ENCODE data around the gene ANKDD1B. TPM values are rescaled to one million over a fixed set of nuclear protein-coding genes. Genes with fewer than 3 reads are reported as not detected.
A peak's percentile ranks its signal among the peaks of the same experiment; 100 is the strongest.

ANKDD1B gene
- polyA plus RNA-seq, 2 of the 4 experiments (the other 2 are of a cell fraction): 0.09 to 0.14 TPM

GRCh38 chr5:75637949-75638348, 26.7 kb downstream of the ANKDD1B start:
- POLR2A ChIA-PET: no interaction called here
- DNase-seq (ENCODE audit: low read depth in 1 of 2, low spot score in 1 of 2): no peak

GRCh38 chr5:75639535-75640311, 28.5 kb downstream of the ANKDD1B start:
- Histone ChIP-seq H3K9me3 (no peaks in the 10 kb centered on the region), H3K4me2 (no peak overlapping the region), H3K4me1 (no peaks in the 10 kb centered on the region), H3K27ac (no peak overlapping the region), H3K4me3 (no peak overlapping the region)
- ATAC-seq: no peak
- POLR2A ChIA-PET: no interaction called here
- CTCF ChIA-PET: no interaction called here
- no peak for FAIRE-seq
- DNase-seq (ENCODE audit: low read depth in 1 of 2, low spot score in 1 of 2): no peak
- WGBS (ENCODE audit: missing lambda C conversion rate): 10% methylated on average over 3 of the region's 3 CpGs
- TF ChIP-seq ZC3H11A (IDR thresholded peaks at IDR 0.05) (no peak), RAD21 (conservative IDR thresholded peaks at IDR 0.05 in 1 of 2, IDR thresholded peaks at IDR 0.05 in 1 of 2) (no peak), NFE2L2 (conservative IDR thresholded peaks at IDR 0.05; ENCODE audit: low read length) (no peak)

More at GRCh38 chr5:75637949-75638348, 26.7 kb downstream of the ANKDD1B start:
- Histone ChIP-seq H3K27ac (no peak overlapping the region), H3K4me3 (no peak overlapping the region), H3K9me3 (no peaks in the 10 kb centered on the region), H3K4me1 (no peaks in the 10 kb centered on the region), H3K4me2 (no peak overlapping the region)
- FAIRE-seq (no peak), ATAC-seq (no peak)
- CTCF ChIA-PET: interaction anchor here (1.0 to 1.2 kb wide), 2 partner anchors 17 to 26 kb away, joined by 3 to 4 read pairs; no protein-coding TSS in a partner anchor
- 23% methylated on average over 1 of the region's 1 CpG for WGBS (ENCODE audit: missing lambda C conversion rate)
- TF ChIP-seq CBX8 (IDR thresholded peaks at IDR 0.05) (no peak), KDM5A (IDR thresholded peaks at IDR 0.05) (no peak), ZC3H11A (IDR thresholded peaks at IDR 0.05) (no peak)
- TF ChIP-seq, protein P1, sequence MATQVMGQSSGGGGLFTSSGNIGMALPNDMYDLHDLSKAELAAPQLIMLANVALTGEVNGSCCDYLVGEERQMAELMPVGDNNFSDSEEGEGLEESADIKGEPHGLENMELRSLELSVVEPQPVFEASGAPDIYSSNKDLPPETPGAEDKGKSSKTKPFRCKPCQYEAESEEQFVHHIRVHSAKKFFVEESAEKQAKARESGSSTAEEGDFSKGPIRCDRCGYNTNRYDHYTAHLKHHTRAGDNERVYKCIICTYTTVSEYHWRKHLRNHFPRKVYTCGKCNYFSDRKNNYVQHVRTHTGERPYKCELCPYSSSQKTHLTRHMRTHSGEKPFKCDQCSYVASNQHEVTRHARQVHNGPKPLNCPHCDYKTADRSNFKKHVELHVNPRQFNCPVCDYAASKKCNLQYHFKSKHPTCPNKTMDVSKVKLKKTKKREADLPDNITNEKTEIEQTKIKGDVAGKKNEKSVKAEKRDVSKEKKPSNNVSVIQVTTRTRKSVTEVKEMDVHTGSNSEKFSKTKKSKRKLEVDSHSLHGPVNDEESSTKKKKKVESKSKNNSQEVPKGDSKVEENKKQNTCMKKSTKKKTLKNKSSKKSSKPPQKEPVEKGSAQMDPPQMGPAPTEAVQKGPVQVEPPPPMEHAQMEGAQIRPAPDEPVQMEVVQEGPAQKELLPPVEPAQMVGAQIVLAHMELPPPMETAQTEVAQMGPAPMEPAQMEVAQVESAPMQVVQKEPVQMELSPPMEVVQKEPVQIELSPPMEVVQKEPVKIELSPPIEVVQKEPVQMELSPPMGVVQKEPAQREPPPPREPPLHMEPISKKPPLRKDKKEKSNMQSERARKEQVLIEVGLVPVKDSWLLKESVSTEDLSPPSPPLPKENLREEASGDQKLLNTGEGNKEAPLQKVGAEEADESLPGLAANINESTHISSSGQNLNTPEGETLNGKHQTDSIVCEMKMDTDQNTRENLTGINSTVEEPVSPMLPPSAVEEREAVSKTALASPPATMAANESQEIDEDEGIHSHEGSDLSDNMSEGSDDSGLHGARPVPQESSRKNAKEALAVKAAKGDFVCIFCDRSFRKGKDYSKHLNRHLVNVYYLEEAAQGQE (IDR thresholded peaks at IDR 0.05): no peak

DNA sequence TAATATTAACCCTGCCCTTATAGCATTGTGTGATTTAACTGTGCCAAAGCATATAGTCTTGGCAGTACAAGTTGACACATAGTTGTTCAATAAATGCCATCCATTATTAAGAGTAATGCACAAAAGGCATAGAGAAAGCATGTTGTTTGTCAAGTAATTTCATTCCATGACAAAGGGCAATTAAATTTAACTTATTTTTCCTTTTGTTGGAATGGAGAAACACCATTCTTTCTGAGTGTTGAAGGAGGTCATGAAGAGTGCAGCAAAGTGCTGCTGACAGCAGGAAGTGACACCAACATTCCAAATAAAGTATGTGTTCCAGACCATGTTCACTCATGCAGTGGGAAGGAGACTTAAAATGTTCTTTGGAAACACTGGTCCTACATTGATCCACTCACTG, 29.1 kb downstream of the ANKDD1B start:
- FAIRE-seq: no peak
- TF ChIP-seq RCOR1 (IDR thresholded peaks at IDR 0.05; ENCODE audit: low read depth, low read length): no peak
- TF ChIP-seq POLR2AphosphoS2 (conservative IDR thresholded peaks at IDR 0.05; ENCODE audit: low read length): no peak
- no peak for TF ChIP-seq FOSL2 (IDR thresholded peaks at IDR 0.05)
- TF ChIP-seq FOSL2 (CRISPR knock-in tag; IDR thresholded peaks at IDR 0.05): no peak
- no peak for TF ChIP-seq RNF2 (IDR thresholded peaks at IDR 0.05; ENCODE audit: borderline replicate concordance, low read depth)
- TF ChIP-seq TFCP2L1 (CRISPR knock-in tag; IDR thresholded peaks at IDR 0.05): no peak
- DNase-seq (ENCODE audit: low read depth in 1 of 2, low spot score in 1 of 2): no peak
- Histone ChIP-seq H3K9me3 (no peaks in the 10 kb centered on the region), H3K4me3 (no peak overlapping the region), H3K4me2 (no peak overlapping the region), H3K27ac (no peak overlapping the region), H3K4me1 (no peaks in the 10 kb centered on the region)
- POLR2A ChIA-PET: no interaction called here
- ATAC-seq: peak in 1 of 2 experiments; percentile 62; a peak in 3 of 6 replicates
- CTCF ChIA-PET: no interaction called here

GRCh38 chr5:75640826-75641225, 29.6 kb downstream of the ANKDD1B start:
- DNase-seq (ENCODE audit: low read depth in 1 of 2, low spot score in 1 of 2): no peak
- FAIRE-seq: no peak
- POLR2A ChIA-PET: no interaction called here
- 84% methylated on average over 2 of the region's 2 CpGs for WGBS (ENCODE audit: missing lambda C conversion rate)
- CTCF ChIA-PET: no interaction called here
- Histone ChIP-seq H3K4me1 (no peaks in the 10 kb centered on the region), H3K4me2 (no peak overlapping the region), H3K27ac (no peak overlapping the region), H3K9me3 (no peaks in the 10 kb centered on the region), H3K4me3 (no peak overlapping the region)
- ATAC-seq: no peak
- TF ChIP-seq CBX2 (IDR thresholded peaks at IDR 0.05; ENCODE audit: borderline replicate concordance, low read depth) (no peak), CHD4 (IDR thresholded peaks at IDR 0.05; ENCODE audit: borderline replicate concordance) (no peak), RNF2 (IDR thresholded peaks at IDR 0.05; ENCODE audit: borderline replicate concordance, low read depth) (no peak), MYC (IDR thresholded peaks at IDR 0.05; ENCODE audit: borderline replicate concordance, low read length) (no peak), EHMT2 (IDR thresholded peaks at IDR 0.05; ENCODE audit: low read depth) (no peak), TP53 (CRISPR knock-in tag; IDR thresholded peaks at IDR 0.05) (no peak), MAFK (IDR thresholded peaks at IDR 0.05; ENCODE audit: partially characterized antibody) (no peak), ELK1 (IDR thresholded peaks at IDR 0.05; ENCODE audit: low read depth, low read length) (no peak), RCOR1 (IDR thresholded peaks at IDR 0.05; ENCODE audit: low read depth, low read length) (no peak), NPAS2 (CRISPR knock-in tag; IDR thresholded peaks at IDR 0.05; ENCODE audit: borderline replicate concordance) (no peak), RFX5 (IDR thresholded peaks at IDR 0.05) (no peak), NR3C1 (IDR thresholded peaks at IDR 0.05) (no peak), BHLHE40 (IDR thresholded peaks at IDR 0.05; ENCODE audit: low read depth, low read length) (no peak), CEBPB (IDR thresholded peaks at IDR 0.05) (no peak), HMGXB4 (CRISPR knock-in tag; IDR thresholded peaks at IDR 0.05; ENCODE audit: borderline replicate concordance) (no peak)
